HEK293 (cell line): ENCODE data around the gene TMEM87B.

Source experiments
- FEZF1 ChIP-seq: fragments of 450-650 bp; formaldehyde crosslinking; IDR thresholded peaks from 2 replicates; pipeline ENCODE4 v1.5.1; 2016; ENCODE audit warnings: missing biosample characterization, missing genetic modification characterization
- REPIN1 ChIP-seq: fragments of 450-650 bp; formaldehyde crosslinking; IDR thresholded peaks from 2 replicates; pipeline ENCODE4 v1.5.1; 2017; ENCODE audit warnings: missing biosample characterization, missing genetic modification characterization, low read depth
- SETDB1 ChIP-seq: IDR thresholded peaks from one replicate; pipeline ENCODE4 v1.6.1; 2017; ENCODE audit warnings: mild to moderate bottlenecking, low read length, moderate library complexity, mixed read lengths; ENCODE audit not compliant: insufficient read length
- YY1 ChIP-seq: fragments of 450-650 bp; formaldehyde crosslinking; IDR thresholded peaks from 2 replicates; pipeline ENCODE4 v1.5.1; 2018; ENCODE audit warnings: missing biosample characterization, missing genetic modification characterization
- ZNF184 ChIP-seq: fragments of 450-650 bp; IDR thresholded peaks from 2 replicates; pipeline ENCODE4 v1.5.1; 2018; ENCODE audit warnings: missing biosample characterization, mild to moderate bottlenecking, missing genetic modification characterization
- ZNF423 ChIP-seq: fragments of 450-650 bp; formaldehyde crosslinking; IDR thresholded peaks from 2 replicates; pipeline ENCODE4 v1.5.1; 2016; ENCODE audit warnings: missing biosample characterization, missing genetic modification characterization
- ZNF549 ChIP-seq: fragments of 450-650 bp; IDR thresholded peaks from 2 replicates; pipeline ENCODE4 v1.5.1; 2018; ENCODE audit warnings: missing biosample characterization, missing genetic modification characterization, mild to moderate bottlenecking, inconsistent platforms, moderate library complexity
- ZNF629 ChIP-seq: fragments of 450-650 bp; formaldehyde crosslinking; IDR thresholded peaks from 2 replicates; pipeline ENCODE4 v1.5.1; 2017; ENCODE audit warnings: missing biosample characterization, missing genetic modification characterization
- ZNF777 ChIP-seq: fragments of 450-650 bp; formaldehyde crosslinking; IDR thresholded peaks from 2 replicates; pipeline ENCODE4 v1.5.1; 2017; ENCODE audit warnings: missing biosample characterization, missing genetic modification characterization, borderline replicate concordance
- TF ChIP-seq, protein P1 (sequence below): fragments of 450-650 bp; IDR thresholded peaks from 2 replicates; pipeline ENCODE4 v1.5.1; 2018; ENCODE audit warnings: missing biosample characterization, missing genetic modification characterization
- TF ChIP-seq, protein P2 (sequence below): fragments of 450-650 bp; formaldehyde crosslinking; IDR thresholded peaks from 2 replicates; pipeline ENCODE4 v1.5.1; 2016; ENCODE audit warnings: missing biosample characterization, missing genetic modification characterization
- TF ChIP-seq, protein P3 (sequence below): fragments of 450-650 bp; formaldehyde crosslinking; IDR thresholded peaks from 2 replicates; pipeline ENCODE4 v1.5.1; 2016; ENCODE audit warnings: missing biosample characterization, missing genetic modification characterization
- TF ChIP-seq, protein P4 (sequence below): fragments of 450-650 bp; formaldehyde crosslinking; IDR thresholded peaks from 2 replicates; pipeline ENCODE4 v1.5.1; 2016; ENCODE audit warnings: missing biosample characterization, missing genetic modification characterization
- TF ChIP-seq, protein P5 (sequence below): fragments of 450-650 bp; formaldehyde crosslinking; IDR thresholded peaks from 2 replicates; pipeline ENCODE4 v1.5.1; 2016; ENCODE audit warnings: missing biosample characterization, missing genetic modification characterization

DNA sequence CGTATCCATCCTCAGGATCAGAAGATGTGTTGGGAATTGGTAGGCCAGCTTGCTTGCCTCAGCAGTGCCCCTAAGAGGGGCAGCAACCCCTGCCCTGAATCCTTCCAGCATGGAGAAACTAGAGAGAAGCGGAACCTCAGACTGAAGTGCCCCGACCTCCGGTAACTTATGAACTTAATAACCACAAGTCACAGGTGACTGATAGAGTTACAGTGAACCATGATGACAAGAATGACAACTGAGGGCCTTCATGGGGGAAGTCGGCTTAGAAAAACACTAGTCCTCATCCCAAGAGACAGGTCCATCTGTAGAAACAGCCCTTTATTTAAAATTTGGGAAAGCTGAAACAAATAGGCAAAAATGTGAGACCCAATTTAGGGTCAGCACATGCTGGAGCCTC, 42.5 kb upstream of the TMEM87B start:
- TF ChIP-seq, protein P1, sequence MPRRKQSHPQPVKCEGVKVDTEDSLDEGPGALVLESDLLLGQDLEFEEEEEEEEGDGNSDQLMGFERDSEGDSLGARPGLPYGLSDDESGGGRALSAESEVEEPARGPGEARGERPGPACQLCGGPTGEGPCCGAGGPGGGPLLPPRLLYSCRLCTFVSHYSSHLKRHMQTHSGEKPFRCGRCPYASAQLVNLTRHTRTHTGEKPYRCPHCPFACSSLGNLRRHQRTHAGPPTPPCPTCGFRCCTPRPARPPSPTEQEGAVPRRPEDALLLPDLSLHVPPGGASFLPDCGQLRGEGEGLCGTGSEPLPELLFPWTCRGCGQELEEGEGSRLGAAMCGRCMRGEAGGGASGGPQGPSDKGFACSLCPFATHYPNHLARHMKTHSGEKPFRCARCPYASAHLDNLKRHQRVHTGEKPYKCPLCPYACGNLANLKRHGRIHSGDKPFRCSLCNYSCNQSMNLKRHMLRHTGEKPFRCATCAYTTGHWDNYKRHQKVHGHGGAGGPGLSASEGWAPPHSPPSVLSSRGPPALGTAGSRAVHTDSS, result no peak
- no peak for TF ChIP-seq ZNF184 (tag by site-specific recombination)
- no peak for TF ChIP-seq ZNF423 (tag by site-specific recombination)
- TF ChIP-seq, protein P2, sequence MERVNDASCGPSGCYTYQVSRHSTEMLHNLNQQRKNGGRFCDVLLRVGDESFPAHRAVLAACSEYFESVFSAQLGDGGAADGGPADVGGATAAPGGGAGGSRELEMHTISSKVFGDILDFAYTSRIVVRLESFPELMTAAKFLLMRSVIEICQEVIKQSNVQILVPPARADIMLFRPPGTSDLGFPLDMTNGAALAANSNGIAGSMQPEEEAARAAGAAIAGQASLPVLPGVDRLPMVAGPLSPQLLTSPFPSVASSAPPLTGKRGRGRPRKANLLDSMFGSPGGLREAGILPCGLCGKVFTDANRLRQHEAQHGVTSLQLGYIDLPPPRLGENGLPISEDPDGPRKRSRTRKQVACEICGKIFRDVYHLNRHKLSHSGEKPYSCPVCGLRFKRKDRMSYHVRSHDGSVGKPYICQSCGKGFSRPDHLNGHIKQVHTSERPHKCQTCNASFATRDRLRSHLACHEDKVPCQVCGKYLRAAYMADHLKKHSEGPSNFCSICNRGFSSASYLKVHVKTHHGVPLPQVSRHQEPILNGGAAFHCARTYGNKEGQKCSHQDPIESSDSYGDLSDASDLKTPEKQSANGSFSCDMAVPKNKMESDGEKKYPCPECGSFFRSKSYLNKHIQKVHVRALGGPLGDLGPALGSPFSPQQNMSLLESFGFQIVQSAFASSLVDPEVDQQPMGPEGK (tag by site-specific recombination), result no peak
- TF ChIP-seq, protein P3, sequence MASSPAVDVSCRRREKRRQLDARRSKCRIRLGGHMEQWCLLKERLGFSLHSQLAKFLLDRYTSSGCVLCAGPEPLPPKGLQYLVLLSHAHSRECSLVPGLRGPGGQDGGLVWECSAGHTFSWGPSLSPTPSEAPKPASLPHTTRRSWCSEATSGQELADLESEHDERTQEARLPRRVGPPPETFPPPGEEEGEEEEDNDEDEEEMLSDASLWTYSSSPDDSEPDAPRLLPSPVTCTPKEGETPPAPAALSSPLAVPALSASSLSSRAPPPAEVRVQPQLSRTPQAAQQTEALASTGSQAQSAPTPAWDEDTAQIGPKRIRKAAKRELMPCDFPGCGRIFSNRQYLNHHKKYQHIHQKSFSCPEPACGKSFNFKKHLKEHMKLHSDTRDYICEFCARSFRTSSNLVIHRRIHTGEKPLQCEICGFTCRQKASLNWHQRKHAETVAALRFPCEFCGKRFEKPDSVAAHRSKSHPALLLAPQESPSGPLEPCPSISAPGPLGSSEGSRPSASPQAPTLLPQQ (tag by site-specific recombination), result no peak
- TF ChIP-seq FEZF1 (tag by site-specific recombination), result no peak
- TF ChIP-seq, protein P4, sequence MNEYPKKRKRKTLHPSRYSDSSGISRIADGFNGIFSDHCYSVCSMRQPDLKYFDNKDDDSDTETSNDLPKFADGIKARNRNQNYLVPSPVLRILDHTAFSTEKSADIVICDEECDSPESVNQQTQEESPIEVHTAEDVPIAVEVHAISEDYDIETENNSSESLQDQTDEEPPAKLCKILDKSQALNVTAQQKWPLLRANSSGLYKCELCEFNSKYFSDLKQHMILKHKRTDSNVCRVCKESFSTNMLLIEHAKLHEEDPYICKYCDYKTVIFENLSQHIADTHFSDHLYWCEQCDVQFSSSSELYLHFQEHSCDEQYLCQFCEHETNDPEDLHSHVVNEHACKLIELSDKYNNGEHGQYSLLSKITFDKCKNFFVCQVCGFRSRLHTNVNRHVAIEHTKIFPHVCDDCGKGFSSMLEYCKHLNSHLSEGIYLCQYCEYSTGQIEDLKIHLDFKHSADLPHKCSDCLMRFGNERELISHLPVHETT, result no peak
- TF ChIP-seq, protein P5, sequence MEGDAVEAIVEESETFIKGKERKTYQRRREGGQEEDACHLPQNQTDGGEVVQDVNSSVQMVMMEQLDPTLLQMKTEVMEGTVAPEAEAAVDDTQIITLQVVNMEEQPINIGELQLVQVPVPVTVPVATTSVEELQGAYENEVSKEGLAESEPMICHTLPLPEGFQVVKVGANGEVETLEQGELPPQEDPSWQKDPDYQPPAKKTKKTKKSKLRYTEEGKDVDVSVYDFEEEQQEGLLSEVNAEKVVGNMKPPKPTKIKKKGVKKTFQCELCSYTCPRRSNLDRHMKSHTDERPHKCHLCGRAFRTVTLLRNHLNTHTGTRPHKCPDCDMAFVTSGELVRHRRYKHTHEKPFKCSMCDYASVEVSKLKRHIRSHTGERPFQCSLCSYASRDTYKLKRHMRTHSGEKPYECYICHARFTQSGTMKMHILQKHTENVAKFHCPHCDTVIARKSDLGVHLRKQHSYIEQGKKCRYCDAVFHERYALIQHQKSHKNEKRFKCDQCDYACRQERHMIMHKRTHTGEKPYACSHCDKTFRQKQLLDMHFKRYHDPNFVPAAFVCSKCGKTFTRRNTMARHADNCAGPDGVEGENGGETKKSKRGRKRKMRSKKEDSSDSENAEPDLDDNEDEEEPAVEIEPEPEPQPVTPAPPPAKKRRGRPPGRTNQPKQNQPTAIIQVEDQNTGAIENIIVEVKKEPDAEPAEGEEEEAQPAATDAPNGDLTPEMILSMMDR (tag by site-specific recombination), result no peak
- no peak for TF ChIP-seq YY1
- TF ChIP-seq ZNF777 (tag by site-specific recombination), result no peak
- no peak for TF ChIP-seq REPIN1
- TF ChIP-seq ZNF629, result no peak
- TF ChIP-seq ZNF549 (tag by site-specific recombination), result no peak
- no peak for TF ChIP-seq SETDB1
